EL (cell line): ENCODE results near the gene MYCL.

Experiments used
- DNase-seq: peaks from one replicate; pipeline ENCODE4 v3.0.0-alpha.2; 2016

MYCL gene, protein sequence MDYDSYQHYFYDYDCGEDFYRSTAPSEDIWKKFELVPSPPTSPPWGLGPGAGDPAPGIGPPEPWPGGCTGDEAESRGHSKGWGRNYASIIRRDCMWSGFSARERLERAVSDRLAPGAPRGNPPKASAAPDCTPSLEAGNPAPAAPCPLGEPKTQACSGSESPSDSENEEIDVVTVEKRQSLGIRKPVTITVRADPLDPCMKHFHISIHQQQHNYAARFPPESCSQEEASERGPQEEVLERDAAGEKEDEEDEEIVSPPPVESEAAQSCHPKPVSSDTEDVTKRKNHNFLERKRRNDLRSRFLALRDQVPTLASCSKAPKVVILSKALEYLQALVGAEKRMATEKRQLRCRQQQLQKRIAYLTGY

DNA sequence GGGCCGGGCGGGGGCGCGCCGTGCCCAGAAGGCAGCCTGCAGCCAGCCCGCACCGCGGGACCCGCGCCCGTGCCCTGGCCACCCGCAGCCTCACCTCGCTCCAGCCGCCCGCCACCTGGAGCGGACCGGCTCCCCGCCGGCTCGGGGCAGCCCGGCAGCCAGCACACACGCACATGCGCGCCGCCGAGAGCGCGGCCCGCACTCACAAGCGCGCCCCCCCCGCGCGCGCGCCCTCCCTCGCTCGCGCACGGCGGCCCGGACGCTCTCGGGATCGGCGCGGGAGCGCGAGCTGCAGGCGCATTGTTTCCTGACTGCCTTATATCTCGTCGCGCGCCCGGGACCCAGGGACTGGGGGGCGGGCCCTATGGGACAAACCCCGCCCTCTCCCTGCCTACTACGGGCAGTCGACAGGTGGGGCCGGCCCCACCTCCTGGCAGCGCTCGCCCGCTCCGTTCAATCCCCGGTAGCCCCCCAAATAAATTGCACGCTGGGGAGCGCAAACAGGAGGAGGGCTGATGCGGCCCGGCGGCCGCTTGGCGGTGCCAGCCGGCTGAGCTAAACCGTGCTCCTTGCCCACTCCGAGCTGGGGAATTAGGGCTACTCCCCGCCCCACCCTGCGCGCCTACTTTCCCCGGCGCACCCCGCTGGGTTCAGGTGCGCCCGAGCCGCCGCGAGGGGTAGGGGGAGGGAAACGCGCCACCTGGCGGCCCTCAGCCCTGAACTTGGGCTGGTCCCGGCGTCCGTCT lies at the start of gene MYCL:
MYCL (minus strand) TSS at position 204 of the 746 bp plus-strand sequence. CDS start 483 bp downstream, outside the sequence.
- peak; percentile 79 for DNase-seq

- DNase-seq = no peak
These were observed 48.2 kb upstream of the MYCL start for GRCh38 chr1:39949891-39950290.

- DNase-seq = no peak
These were observed 45.5 kb upstream of the MYCL start for GRCh38 chr1:39947260-39947659.

DNA sequence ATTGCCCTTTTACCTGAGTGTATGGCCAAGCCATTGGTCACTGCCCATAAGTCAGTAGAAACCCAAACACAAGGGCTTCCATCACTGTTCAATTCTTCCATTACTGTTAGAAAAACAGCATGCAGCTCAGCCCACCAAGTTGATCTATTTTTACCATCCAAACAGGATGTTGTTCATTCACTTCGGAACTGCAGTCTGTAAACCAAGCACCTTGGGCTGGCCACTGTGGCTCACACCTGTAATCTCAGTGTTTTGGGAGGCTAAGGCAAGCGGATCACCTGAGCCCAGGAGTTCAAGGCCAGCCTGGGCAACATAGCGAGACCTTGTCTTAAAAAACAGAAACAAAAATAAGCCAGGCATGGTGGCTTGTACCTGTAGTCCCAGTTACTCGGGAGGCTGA lies 44.5 kb upstream of the MYCL start:
- no peak for DNase-seq

- no peak for DNase-seq
These were observed 42.8 kb upstream of the MYCL start for GRCh38 chr1:39944410-39945112.

DNA sequence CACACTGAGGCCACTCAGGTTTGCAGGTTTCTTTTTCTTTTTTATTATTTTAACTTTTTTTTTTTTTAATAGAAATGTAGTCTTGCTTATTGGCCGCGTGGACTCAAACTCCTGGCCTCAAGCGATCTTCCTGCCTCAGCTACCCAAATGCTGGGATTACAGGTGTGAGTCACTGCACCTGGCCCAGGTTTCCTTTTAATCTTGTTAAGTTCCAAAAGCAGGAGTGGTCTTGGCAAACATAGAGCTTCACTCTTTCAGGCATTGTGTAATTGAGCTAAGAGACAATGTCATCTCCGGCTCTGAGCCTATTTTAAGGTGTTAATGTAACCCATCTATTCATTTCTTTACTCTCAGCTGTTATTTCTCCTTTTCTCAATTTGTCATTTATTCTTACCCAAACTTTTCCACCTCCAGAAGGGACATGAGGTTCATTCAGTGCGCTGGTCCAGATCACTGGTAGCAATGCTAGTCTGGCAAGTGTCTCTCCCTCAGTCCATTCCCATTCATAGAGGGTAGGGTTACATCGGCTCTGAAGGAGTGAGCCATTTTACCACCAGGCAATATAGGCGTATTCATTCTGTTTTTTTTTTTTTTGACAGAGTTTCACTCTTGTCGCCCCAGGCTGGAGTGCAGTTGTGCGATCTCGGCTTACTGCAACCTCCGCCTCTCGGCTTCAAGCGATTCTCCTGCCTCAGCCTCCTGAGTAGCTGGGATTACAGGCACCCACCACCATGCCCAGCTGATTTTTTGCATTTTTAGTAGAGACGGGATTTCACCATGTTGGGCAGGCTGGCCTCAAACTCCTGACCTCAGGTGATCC lies 42.0 kb upstream of the MYCL start:
- DNase-seq = no peak

DNA sequence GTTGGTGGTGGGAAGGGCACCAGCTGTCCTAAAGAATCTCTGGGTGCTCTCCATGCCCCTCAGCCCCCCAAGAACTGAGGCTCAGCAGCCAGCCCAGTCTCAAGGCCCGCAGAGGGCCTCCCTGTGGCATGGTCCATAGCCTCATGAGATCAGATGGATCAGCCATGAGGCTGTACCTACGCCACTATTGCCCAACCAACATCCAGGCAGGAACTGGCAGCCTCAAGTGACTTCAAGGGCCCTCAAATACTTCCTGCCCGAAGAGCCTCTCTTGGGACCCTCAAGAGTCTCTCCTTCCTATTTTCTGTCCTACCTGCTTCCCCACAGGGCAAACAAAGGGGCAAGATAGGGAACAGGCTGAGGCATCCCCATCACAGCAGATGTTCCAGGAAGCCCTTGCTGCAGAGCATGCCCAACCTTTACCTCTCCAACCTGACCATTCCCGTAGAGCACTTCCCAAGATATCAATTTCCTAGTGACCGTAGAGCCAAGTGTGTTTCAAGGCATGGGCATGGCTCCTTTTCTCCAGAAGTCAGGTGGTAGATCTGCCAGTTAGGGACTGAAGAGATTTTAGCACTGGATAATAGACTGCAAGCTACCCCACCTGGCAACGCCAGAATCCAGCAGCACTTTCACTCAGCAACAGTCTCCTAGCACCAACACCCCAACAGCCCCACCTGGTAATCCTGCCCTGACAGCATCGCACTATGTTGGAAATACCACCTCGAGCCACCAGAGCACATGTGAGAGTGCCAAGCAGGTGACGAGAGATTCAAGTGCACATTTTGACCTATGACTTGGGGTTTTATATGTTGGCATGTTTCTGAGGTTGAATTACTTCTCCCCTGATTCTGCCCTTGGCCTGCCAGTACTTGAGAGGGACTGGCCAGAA lies 39.5 kb upstream of the MYCL start:
- DNase-seq = no peak

GRCh38 chr1:39940253-39940652 lies 38.5 kb upstream of the MYCL start:
- DNase-seq = no peak

- DNase-seq = no peak
These were observed 37.1 kb upstream of the MYCL start for GRCh38 chr1:39938856-39939255.

DNA sequence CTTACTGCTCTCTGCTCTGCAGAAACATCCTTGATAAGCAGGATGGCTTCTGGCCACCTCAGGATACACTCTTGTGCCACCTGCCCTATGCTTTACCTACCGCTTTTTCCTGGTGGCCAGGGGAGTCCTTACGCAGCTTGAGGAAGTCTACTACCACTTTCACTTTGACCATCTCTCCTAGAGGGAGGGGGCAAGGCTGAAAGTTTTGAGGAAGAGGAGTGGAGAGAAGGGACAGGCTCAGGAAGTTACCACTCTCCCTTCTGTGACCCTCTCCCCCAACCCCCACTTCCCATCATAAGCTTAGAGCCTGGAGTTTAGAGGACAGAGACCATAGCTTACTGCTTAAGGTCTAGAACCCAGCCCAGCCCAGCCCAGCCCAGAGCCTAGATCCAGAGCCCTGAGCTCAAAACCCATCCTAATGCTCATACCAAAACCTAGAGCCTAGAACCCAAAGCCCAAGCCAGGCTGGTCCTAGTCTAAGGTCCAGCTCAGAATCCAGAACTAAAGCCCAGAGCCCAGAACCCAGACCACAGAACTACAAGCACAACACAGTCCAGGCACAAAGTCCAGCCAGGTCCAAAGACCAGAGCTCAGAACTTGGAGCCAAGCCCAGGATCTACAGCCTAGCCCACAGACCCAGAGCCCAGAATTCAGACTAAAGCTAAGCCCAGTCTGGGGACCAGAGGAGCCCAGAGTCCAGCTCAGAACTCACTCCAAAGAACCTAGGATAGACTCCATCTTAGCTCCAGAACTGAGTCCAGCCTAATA lies 35.2 kb upstream of the MYCL start:
- no peak for DNase-seq

GRCh38 chr1:39933956-39934941 lies 32.5 kb upstream of the MYCL start:
- peak; percentile 99 for DNase-seq

DNA sequence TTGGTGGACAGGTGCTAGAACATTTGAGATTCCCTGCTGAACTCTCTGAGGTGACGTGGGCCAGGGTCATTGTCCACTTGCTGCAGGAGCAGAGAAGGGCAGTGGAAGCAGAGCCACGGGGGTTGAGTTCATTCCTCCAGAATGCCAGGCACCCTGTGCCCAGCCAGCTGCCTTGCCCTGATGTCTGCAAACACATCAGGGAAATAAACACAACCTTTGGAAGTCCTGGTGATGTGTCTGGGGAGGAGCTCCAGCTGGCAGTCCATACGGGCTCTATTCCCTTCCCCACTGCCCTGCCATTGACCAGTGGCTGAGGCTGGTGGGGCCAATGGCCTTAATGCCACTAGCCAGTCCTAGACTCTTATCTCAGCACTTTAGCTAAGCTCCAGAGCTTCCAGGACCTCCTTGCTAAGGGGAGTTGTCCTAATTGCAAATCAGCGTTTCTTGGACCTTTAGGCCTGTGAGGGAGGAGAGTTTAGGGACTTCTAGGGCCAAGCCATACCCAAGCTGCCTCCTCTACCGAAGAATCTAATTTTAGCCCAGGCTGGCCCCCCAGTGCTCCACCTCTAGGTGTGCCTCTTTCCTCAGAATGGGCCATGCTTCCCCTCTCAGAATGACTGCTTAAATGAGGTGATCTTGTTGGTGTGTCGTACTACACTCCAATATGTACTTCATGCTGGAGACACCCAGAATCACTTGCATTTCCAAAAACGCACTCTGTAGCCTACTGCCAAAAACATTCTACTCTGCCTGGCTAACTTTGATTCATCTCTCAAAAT lies 27.3 kb upstream of the MYCL start:
- no peak for DNase-seq

DNA sequence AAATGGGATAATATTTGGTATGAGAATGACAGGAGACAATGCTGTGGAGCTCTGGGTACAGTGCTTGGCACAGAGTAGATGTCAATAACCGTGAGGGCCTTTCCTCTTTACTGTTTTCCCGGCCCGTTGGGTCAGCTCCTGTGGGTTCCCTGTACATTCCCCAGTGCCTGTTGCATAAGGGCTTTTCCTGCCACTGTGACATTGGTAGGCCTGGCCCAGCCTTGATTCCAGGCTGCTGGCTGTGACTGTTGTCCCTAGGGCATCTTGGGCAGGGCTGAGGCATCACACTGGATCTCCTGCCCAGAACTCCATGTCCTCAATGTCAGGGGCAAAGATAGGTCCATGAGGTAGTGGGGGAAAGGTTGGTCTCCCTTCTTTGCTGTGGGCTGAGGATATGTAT lies 25.8 kb upstream of the MYCL start:
- DNase-seq = no peak

GRCh38 chr1:39926820-39927219 lies 25.1 kb upstream of the MYCL start:
- no peak for DNase-seq

DNA sequence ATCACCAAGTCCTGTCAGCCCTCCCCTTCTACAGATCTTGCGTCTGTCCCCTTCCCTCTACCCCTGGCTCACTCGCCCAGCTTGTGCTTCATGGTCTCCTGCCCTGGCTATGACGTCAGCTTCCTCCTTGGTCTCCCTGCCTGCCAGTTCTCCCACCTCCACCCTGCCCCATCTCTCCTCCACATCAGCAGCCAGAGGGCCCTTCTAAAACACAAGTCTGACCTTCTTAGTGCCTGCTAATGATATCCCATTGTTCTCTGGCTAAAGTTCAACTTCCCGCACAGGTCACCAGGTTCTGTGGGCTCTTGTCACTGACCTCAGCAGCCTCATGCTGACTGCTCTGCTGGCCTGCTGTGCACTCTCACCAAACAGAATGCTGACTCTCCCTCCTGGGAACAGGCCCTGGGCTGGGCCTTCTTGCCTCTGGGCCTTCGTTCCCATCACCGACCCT lies 24.7 kb upstream of the MYCL start:
- DNase-seq = peak; percentile 25

DNA sequence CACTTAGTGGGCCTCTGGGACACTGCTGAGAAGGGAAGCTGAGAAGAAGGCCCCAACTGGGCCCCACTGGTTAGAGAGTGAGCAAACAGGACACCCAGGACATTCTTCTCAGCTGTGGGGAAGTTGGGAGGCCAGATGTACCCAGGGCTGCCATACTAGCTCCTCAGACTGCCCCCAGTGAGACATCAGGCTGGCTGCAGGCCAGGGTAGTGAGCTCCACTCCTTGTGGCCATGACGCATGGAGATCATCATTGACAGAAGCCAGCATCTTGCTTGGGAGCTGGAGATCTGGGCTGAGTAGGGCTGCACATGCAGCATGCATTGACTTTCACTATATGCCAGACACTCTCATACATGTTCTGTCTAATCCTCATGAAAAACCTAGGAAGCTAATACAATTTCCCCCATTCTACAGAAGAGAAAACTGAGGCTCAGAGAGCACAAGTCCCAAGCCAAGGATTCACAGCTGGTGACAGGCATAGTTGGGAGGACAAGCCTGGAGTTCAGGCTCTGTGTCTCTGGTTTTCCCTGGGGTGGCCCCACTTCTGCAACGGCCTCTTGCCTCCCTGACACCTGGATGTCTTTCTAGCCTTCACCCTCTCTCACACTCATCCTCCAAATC lies 24.1 kb upstream of the MYCL start:
- peak; percentile 21 for DNase-seq

DNA sequence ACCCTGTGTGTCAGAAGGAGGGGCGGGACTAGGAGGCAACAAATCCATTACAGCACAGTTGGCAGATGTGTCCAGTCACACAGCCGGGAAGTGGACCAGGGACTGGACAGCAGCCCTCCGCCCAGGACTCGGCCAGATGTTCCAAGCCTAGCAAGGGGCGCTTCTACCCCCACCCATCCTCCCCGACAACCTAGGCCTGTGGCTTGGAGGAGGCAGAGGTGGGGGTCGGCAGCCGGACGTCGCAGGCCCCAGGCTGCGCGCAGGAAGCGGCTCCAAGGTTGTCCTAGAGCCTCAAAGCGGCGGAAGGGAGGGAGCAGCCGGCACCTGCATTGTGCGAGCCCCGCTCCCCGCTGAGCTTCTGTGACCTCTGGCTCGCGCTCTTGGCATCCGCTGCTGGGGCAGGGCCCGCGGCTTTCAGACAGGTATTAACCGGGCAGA lies 20.6 kb upstream of the MYCL start:
- DNase-seq = no peak

DNA sequence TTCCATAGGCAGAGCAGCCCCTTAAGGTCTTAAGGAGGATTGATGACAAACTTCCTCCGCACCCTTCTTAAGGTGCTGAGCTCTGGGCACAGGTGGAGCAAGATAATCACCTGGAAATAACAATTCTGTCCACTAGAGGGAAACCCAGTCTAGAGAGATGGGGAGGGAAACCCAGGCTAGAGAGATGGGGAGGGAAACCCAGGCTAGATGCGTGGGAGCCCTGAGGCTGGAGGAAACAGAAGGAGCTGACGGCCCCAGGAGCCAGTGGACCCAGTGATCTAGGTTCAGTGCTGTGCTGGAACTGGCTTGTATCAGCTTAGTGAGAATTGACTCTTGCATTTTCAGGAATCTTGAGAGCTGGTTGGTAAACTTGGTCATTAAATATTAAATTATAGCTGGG lies 17.8 kb upstream of the MYCL start:
- peak; percentile 63 for DNase-seq
